LNCaP clone FGC (cell line): Measurements from ENCODE around the gene PLVAP.

ENCODE experiments used
- DNase-seq: peaks from one replicate; pipeline ENCODE4 v3.0.0-alpha.2; 2011; ENCODE audit warnings: low read depth
- H3K4me3 ChIP-seq: 2 replicates; pipeline ENCODE4 v1.5.1; 2011; ENCODE audit warnings: mild to moderate bottlenecking, low read depth, low read length, control low read depth
- TF ChIP-seq, protein P1 (sequence below): IDR thresholded peaks from 2 replicates; pipeline ENCODE4 v1.5.1; 2012; ENCODE audit warnings: mild to moderate bottlenecking; ENCODE audit not compliant: control insufficient read depth, insufficient read depth; ENCODE audit errors: extremely low read depth

The PLVAP gene

GRCh38 chr19:17311455-17312188 lies 65.5 kb downstream of the PLVAP start:
- H3K4me3 ChIP-seq = no peak overlapping the region
- DNase-seq = no peak
- TF ChIP-seq, protein P1, sequence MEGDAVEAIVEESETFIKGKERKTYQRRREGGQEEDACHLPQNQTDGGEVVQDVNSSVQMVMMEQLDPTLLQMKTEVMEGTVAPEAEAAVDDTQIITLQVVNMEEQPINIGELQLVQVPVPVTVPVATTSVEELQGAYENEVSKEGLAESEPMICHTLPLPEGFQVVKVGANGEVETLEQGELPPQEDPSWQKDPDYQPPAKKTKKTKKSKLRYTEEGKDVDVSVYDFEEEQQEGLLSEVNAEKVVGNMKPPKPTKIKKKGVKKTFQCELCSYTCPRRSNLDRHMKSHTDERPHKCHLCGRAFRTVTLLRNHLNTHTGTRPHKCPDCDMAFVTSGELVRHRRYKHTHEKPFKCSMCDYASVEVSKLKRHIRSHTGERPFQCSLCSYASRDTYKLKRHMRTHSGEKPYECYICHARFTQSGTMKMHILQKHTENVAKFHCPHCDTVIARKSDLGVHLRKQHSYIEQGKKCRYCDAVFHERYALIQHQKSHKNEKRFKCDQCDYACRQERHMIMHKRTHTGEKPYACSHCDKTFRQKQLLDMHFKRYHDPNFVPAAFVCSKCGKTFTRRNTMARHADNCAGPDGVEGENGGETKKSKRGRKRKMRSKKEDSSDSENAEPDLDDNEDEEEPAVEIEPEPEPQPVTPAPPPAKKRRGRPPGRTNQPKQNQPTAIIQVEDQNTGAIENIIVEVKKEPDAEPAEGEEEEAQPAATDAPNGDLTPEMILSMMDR = no peak

- no peak for DNase-seq
- TF ChIP-seq, protein P1 = no peak
- peak overlapping the region; percentile 97 for H3K4me3 ChIP-seq
Observed at GRCh38 chr19:17309965-17310461, 67.1 kb downstream of the PLVAP start.

DNA sequence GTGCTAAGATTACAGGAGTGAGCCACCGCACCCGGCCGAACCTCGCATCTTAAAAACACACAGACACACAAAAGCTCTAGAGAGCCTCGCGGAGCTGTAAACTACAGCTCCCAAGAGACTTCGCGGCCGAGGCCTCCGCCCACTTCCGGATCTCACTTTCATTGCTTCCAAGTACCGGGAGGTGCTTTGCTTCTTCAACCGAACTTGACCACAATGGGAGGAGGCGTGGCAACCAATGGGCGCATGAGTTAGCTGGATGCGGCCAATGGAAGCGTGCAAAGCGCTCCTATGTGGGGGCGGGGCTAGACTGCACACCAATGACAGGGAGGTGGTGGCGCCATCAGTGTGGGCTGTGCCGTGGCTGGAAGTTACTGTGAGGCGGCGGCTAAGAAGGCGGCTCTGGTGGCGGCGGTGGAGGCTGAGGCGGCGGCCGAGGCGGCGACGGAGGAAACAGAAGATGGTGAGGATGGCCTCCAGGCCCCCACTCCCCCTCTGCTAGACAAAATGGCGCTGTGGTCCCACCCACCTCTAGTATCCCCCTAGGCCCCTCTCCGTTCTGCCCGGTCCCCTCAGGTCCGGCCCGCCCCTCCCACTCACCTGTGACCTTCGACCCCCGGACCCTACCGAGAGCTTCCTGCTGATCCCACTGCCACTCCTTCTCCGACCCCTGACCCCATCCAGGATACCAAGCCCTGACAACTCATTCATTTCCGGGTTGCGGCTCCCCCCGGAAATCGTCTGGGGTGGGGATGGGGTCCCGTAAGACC lies 67.8 kb downstream of the PLVAP start, which contains the start of gene DDA1:
Gene DDA1 (plus strand): TSS at position 366 of the 767 bp plus-strand sequence. CDS start 92 bp downstream, at position 458.
- TF ChIP-seq, protein P1 = no peak
- H3K4me3 ChIP-seq = peak within 1 kb of the TSS; percentile 97
- peak; percentile 100 for DNase-seq

GRCh38 chr19:17307876-17308377 lies 69.2 kb downstream of the PLVAP start:
- TF ChIP-seq, protein P1 = no peak
- no peak for DNase-seq
- H3K4me3 ChIP-seq = no peak overlapping the region

DNA sequence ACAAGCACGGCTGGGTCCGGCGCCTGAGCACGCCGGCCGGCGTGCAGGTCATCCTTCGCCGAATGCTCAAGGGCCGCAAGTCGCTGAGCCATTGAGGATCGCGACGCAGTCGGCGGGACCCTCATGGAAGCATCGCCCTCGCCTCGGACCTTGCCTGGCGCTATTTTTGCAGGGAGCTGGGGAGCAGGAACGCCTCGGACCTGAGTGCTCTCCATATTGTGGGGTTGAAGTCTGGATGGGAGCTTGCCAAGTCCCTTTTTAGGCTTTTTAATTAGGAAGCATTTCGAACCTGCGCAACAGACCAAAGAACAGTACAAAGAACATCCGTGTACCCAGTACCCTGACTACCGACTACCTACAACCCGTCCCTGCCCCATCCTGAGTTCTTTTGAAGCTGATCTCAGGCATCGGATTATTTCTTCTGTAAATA lies 70.8 kb downstream of the PLVAP start:
- DNase-seq = no peak
- TF ChIP-seq, protein P1 = no peak
- H3K4me3 ChIP-seq = peak overlapping the region; percentile 78

GRCh38 chr19:17305517-17306284 lies 71.4 kb downstream of the PLVAP start, which contains the start of gene MRPL34:
TSS of gene MRPL34 (plus strand) at chr19:17305872. CDS start at chr19:17305893, 21 bp downstream.
- TF ChIP-seq, protein P1 = peak; percentile 91

More at GRCh38 chr19:17305517-17306284, 71.4 kb downstream of the PLVAP start, which contains the start of gene MRPL34:
- peak within 1 kb of the TSS; percentile 78 for H3K4me3 ChIP-seq
- DNase-seq = peak; percentile 99
